Choroid plexus epithelial cell (primary cell): ENCODE data around the gene CCDC92B.

Source experiments
- DNase-seq: peaks from one replicate; pipeline ENCODE4 v3.0.0-alpha.2; 2010; ENCODE audit warnings: low read depth
- H3K4me3 ChIP-seq: 2 replicates; pipeline ENCODE4 v1.5.1; 2011; ENCODE audit warnings: low read depth, mild to moderate bottlenecking, control low read depth, low read length, moderate library complexity
- CTCF ChIP-seq: conservative IDR thresholded peaks from 2 replicates; pipeline ENCODE4 v1.5.1; 2011; ENCODE audit warnings: low read depth, mild to moderate bottlenecking, control low read depth, inconsistent platforms, low read length, moderate library complexity

Gene CCDC92B

GRCh38 chr17:2722611-2723010, 26.8 kb downstream of the CCDC92B start:
- H3K4me3 ChIP-seq = no peak overlapping the region
- no peak for DNase-seq
- TF ChIP-seq CTCF = no peak

DNA sequence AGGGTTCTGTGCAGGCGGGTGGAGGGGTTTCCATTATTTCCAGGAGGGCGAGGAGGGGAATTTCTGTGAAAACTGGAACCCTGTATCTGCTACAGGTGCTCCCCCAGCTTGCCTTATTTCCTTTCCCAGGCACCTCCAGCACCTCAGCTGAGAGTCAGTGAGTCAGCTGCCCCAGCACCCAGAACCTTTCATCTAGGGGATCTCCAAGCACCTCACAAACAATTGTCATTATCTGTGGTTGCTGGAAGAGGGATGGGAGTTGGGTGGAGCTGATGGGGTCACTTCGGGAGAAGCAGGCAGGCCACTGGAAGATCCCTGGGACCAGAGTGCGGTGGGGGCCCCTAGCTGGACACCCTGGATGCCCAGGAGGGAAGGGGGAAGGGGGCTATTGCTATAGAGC, 27.8 kb downstream of the CCDC92B start:
- TF ChIP-seq CTCF = no peak
- H3K4me3 ChIP-seq = no peak overlapping the region
- no peak for DNase-seq

DNA sequence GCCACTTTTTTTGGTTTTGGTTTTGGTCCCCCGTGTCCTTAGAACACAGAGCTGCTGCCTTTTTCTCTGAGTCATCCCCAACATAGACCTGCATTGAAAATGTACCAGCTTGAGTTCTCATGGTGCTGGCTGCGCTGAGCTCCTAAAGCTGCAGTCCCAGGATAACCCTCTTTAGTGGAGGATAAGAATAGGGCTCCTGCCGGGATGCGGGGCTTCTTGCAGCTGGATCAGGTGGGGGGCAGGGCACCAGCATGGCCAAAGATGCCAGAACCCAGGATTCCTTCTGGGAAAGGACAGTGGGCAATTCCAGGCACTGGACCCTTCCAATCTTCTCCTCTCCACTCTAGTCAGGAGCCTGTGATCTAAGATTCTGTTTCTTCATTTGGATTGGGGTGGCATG, 29.6 kb downstream of the CCDC92B start:
- H3K4me3 ChIP-seq = no peak overlapping the region
- TF ChIP-seq CTCF = no peak
- no peak for DNase-seq

DNA sequence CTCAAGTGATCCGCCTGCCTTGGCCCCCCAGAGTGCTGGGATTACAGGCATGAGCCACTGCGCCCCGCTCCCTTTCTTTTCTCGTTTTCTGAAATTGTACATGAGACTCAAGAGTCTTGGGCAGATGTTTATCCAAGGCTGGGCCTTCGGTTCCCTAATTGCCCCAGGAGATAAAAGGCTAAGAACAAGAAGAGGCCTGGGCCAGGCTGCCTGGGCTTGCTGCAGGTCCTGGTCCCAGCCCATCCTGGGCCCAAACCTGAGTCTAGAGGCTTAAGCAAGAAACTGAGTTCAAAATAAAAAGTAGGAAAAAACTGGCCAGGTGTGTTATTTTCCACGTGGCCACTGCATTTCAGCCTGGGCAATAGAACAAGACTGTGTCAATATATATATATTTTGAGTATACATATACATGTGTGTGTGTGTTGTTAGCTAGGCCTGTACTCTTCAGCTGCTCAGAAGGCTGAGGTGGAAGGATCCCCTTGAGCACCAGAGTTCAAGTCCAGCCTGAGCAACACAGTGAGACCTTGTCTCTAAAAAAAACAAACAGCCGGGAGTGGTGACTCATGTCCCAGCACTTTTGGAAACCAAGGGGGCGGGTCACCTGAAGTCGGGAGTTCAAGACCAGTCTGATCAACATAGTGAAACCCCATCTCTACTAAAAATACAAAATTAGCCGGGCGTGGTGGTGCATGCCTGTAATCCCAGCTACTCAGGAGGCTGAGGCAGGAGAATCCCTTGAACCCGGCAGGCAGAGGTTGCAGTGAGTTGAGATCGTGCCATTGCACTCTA, 31.1 kb downstream of the CCDC92B start:
- no peak for TF ChIP-seq CTCF
- no peak overlapping the region for H3K4me3 ChIP-seq
- peak; percentile 25 for DNase-seq

- no peak for DNase-seq
- no peak for TF ChIP-seq CTCF
Observed at GRCh38 chr17:2716649-2717048, 32.8 kb downstream of the CCDC92B start.

DNA sequence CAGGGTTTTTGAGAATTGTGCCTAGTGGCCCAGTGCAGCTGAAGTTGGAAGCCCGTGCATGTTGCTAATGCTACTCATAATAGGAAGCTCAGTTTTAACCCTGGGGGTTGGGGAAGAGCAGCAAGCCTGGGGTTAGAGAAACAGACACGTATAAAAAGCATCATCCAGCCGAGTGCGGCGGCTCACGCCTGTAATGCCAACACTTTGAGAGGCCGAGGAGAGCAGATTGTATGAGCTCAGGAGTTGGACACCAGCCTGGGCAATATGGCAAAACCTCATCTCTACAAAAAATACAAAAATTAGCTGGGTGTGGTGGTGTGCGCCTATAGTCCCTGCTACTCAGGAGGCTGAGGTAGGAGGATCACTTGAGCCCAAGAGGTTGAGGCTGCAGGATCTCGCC, 35.6 kb downstream of the CCDC92B start:
- TF ChIP-seq CTCF = no peak
- H3K4me3 ChIP-seq = no peak overlapping the region
- DNase-seq = no peak

More at GRCh38 chr17:2716649-2717048, 32.8 kb downstream of the CCDC92B start:
- H3K4me3 ChIP-seq = no peak overlapping the region
